Activated CD8-positive, alpha-beta T cell treated with anti-CD3 and anti-CD28 coated beads, Interleukin-2, amount 10 ng/mL, durations not matched to agents 7 days and 5 days (primary cell): ENCODE measurements around the gene TMPRSS15. TPM values are rescaled to one million over a fixed set of nuclear protein-coding genes. Genes with fewer than 3 reads are reported as not detected.

ENCODE experiments used
- ATAC-seq: fragments of 150-1000 bp; cut with Tn5 transposase; one replicate; pipeline ENCODE4 v1.10.0; 2021; ENCODE audit warnings: moderate library complexity
- CTCF ChIA-PET: fragments of 350-600 bp; sonication (Branson Sonifier 250); formaldehyde crosslinking; loops from one replicate; lab custom pipeline; 2021; ENCODE audit warnings: antibody characterized with exemption; lab: Charles Lee
- POLR2A ChIA-PET: fragments of 350-600 bp; sonication (Branson Sonifier 250); formaldehyde crosslinking; loops from one replicate; lab custom pipeline; 2021; ENCODE audit warnings: antibody characterized with exemption; lab: Charles Lee
- DNase-seq: peaks from one replicate; pipeline ENCODE4 v3.0.0-alpha.2; 2020
- H3K27ac Mint-ChIP-seq: one replicate; pipeline ENCODE4 v1.8.0; 2021; ENCODE audit warnings: mild to moderate bottlenecking, mixed read lengths
- H3K27me3 Mint-ChIP-seq: one replicate; pipeline ENCODE4 v1.8.0; 2021; ENCODE audit warnings: low read depth, mixed read lengths
- H3K36me3 Mint-ChIP-seq: one replicate; pipeline ENCODE4 v1.8.0; 2021; ENCODE audit warnings: low read depth, mixed read lengths
- H3K4me1 Mint-ChIP-seq: one replicate; pipeline ENCODE4 v1.8.0; 2021; ENCODE audit warnings: low read depth, mixed read lengths
- H3K4me3 Mint-ChIP-seq: one replicate; pipeline ENCODE4 v1.8.0; 2021; ENCODE audit warnings: mild to moderate bottlenecking, mixed read lengths
- H3K9me3 Mint-ChIP-seq: one replicate; pipeline ENCODE4 v1.8.0; 2022; ENCODE audit warnings: mixed read lengths; ENCODE audit not compliant: insufficient read depth
- total RNA-seq, 2 experiments: library from RNA; stranded (reverse); gene quantifications; one replicate each; pipeline ENCODE4 v1.2.3, GENCODE V29; 2021

TMPRSS15 gene
- not detected for total RNA-seq

DNA sequence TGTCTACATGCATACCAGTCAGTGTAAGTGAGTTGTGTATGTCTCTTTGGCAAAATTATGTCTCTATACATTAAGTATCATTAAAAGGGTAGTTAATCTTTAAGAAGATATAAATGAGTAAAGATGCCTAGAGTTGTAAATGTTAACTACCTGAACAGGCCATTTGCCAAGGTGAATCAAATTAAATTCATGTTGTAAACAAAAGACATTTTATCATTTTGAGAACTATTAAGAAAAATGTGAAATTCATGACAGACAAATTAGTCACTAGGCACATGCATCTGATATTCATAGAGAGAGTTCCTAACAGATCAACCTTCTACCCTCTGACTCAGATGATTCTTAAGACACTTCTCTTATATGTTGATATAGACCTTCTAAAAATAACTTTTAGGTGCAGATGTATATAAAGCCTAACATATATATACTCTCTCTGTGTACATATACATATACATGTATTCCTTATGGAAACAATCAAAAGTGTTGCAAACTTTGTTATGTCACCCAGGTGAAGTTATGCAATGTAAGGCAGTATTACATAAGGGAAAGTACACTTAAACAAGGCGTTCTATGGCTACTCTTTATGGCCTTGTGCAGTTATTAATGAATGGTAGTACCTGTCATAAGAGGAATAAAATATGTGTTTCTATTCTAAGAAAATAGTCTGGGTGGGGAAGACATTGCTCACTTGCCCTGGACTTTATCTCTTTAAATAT, at the start of gene TMPRSS15:
Gene TMPRSS15 (minus strand): TSS at position 51 of the 716 bp plus-strand sequence. CDS start 163 bp downstream, outside the sequence.
- Mint-ChIP-seq H3K4me1 (no peaks in the 10 kb centered on the region), H3K27me3 (no peaks in the 10 kb centered on the region), H3K36me3 (no peaks in the 10 kb centered on the region), H3K4me3 (no peak within 1 kb of the TSS), H3K27ac (no peak within 1 kb of the TSS), H3K9me3 (no peaks in the 10 kb centered on the region)
- ChIA-PET CTCF (no interaction called here), POLR2A (no interaction called here)
- ATAC-seq (no peak), DNase-seq (no peak)

DNA sequence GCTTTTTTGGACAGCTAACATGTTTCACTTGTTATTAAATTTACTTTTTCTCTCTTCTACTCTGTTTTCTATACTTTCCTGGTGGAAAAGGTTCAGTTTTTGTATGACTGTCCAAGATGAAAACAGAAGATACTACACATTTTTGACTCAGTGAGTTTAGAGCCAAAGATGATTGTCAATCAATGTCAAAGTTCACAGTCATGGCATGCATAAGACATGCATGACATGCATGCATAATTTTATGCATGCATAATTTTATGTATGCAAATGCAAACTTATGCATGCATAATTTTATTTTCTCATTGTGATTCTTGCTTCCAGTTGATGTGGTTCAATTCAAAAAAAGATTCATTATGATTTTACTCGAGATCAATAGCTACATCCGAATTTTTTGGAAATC, 48.1 kb upstream of the TMPRSS15 start:
- H3K9me3 Mint-ChIP-seq = no peaks in the 10 kb centered on the region
- H3K27ac Mint-ChIP-seq = no peak overlapping the region
- no peak for DNase-seq

DNA sequence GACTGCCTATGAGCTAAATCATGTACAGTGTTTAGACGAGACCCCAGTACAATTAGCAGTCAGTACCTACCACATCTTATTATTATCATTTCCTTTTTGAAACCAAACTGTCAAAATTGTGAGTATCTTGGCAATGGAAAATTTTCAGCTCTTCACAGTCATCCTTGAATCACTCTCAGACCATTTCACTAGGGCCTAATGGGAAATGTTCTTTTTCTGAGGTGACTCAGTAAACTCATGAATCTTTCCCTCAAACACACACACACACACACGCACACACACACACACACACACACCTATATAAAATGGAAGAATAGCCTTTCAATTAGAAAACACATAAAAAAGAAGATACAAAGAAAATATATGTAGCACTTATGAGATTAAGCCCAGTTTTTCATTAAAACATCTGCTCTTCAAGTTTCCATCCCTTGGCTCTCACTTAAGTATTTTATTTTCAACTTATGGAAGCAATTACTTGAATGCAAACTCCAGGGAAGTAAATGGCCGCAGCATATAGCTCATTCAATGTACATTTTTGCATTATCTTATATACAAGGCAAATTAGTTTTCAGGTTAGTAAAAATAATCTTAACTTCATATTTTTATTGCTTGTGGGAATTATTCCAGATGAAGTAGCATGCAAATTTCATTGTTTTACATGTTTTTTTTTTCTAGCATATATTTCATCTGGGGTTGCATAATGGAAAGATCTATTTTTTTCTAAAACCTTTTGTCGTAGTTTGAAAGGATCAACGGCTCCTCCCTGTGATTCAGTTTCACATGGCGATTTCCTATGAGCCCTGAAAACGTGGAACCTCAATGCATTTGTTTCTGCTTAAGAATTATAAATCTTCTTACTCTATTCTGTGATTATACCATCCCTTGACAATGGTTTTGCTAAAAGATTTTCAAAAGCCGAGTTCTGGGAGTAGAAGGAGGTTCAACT, 46.3 kb upstream of the TMPRSS15 start:
- Mint-ChIP-seq H3K27ac (no peak overlapping the region), H3K4me3 (no peak overlapping the region)

More for the DNA sequence above, 48.1 kb upstream of the TMPRSS15 start:
- Mint-ChIP-seq H3K36me3 (no peaks in the 10 kb centered on the region), H3K27me3 (no peaks in the 10 kb centered on the region), H3K4me3 (no peak overlapping the region), H3K4me1 (no peaks in the 10 kb centered on the region)
- no peak for ATAC-seq
- CTCF ChIA-PET = no interaction called here
- POLR2A ChIA-PET = no interaction called here

DNA sequence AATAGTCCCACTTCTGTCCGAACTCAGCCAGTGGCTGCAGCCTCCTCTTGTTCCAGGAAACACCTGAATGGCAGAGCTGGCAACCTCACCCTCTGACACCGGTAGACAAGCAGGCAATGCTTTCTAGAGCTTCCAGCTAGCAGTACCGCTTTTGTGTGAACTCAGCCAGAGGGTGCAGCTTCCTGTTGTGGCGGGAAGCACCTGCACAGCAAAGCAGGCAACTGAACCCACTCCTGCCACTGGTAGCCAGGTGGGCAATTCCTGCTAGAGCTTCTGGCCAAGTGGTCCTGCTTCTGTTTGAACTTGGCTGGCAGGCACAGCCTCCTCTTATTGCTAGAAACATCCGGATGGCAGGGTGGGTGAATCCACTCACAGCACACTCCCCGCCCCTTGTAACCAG, 40.1 kb upstream of the TMPRSS15 start:
- DNase-seq = no peak

More for the DNA sequence above, 46.3 kb upstream of the TMPRSS15 start:
- no peaks in the 10 kb centered on the region for H3K4me1 Mint-ChIP-seq
- no peaks in the 10 kb centered on the region for H3K27me3 Mint-ChIP-seq
- POLR2A ChIA-PET = no interaction called here
- DNase-seq = no peak
- no peak for ATAC-seq
- H3K36me3 Mint-ChIP-seq = no peaks in the 10 kb centered on the region
- CTCF ChIA-PET = no interaction called here
- peaks cover 4% of the 10 kb centered on the region for H3K9me3 Mint-ChIP-seq

DNA sequence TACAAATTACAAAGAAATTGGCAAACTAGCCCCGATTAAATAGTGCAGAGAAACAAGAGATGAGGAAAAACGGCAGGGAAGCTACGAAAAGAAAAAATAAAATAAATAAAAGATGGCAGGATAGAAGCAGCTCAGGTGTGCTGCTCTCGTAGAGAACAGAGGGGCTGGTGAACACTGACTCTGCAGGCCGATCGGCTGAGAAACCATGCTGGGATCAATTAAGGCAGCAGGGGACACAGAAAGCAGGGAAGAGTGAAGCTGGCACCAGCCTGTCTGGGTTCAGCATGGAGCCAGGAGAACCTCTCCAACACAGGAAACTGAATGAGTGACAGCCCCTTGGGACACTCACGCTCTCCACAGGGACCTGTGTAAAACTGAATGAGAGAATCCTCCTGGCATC, 39.5 kb upstream of the TMPRSS15 start:
- POLR2A ChIA-PET = no interaction called here
- Mint-ChIP-seq H3K4me3 (no peak overlapping the region), H3K27me3 (no peaks in the 10 kb centered on the region), H3K36me3 (no peaks in the 10 kb centered on the region), H3K4me1 (no peaks in the 10 kb centered on the region), H3K27ac (no peak overlapping the region), H3K9me3 (peaks cover 6% of the 10 kb centered on the region)
- no peak for DNase-seq
- CTCF ChIA-PET = no interaction called here
- ATAC-seq = no peak

More for the DNA sequence above, 40.1 kb upstream of the TMPRSS15 start:
- ATAC-seq = no peak
- Mint-ChIP-seq H3K36me3 (no peaks in the 10 kb centered on the region), H3K27me3 (no peaks in the 10 kb centered on the region), H3K9me3 (peaks cover 6% of the 10 kb centered on the region), H3K4me3 (no peak overlapping the region), H3K4me1 (no peaks in the 10 kb centered on the region), H3K27ac (no peak overlapping the region)
- POLR2A ChIA-PET = no interaction called here
- CTCF ChIA-PET = no interaction called here

DNA sequence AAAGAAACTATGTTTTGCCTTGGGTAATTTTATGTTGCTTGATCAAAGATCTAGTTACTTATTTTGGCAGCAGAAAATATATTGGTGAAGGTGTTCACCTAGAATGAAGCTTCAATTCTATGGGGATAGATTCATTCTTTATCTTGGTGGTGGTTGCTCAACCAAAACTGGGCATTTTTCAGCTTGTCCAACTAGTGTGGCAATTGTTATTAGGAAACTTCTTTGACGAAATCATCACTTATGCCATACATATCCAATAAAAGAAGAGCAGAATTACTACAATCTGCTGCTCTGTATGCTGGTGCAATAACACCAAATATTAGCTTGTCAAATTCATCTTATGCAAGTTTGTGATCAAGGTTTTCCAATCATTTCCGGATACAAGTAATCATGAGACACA, 26.8 kb upstream of the TMPRSS15 start:
- ATAC-seq = no peak
- ChIA-PET POLR2A (no interaction called here), CTCF (no interaction called here)
- no peaks in the 10 kb centered on the region for H3K9me3 Mint-ChIP-seq
- no peaks in the 10 kb centered on the region for H3K27me3 Mint-ChIP-seq
- no peaks in the 10 kb centered on the region for H3K36me3 Mint-ChIP-seq
- H3K4me3 Mint-ChIP-seq = no peak overlapping the region
- no peak overlapping the region for H3K27ac Mint-ChIP-seq
- no peaks in the 10 kb centered on the region for H3K4me1 Mint-ChIP-seq
- DNase-seq = no peak

DNA sequence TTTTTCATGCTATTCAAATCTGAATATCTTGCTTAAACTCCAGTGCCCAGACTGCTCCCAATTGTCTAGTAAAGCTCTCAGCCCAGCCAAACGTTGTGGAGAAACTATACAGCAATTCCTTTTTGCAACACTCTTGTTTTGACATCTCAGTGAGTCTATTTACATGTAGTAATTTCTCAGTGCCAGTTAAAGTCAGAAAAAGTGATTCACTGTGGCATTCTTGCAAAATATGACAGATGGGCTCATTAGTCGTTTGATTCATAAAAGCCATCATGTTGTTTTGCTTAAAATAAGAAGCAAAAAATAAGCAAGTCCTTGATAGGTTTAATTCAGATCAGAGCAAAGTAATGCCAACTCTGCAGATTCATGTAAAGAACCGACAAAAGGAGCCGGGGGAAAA, 20.7 kb upstream of the TMPRSS15 start:
- DNase-seq = no peak
- no peaks in the 10 kb centered on the region for H3K27me3 Mint-ChIP-seq
- no peaks in the 10 kb centered on the region for H3K36me3 Mint-ChIP-seq
- no peak overlapping the region for H3K4me3 Mint-ChIP-seq
- ATAC-seq = no peak
- CTCF ChIA-PET = no interaction called here
- POLR2A ChIA-PET = no interaction called here
- no peaks in the 10 kb centered on the region for H3K9me3 Mint-ChIP-seq
- no peaks in the 10 kb centered on the region for H3K4me1 Mint-ChIP-seq
- no peak overlapping the region for H3K27ac Mint-ChIP-seq

DNA sequence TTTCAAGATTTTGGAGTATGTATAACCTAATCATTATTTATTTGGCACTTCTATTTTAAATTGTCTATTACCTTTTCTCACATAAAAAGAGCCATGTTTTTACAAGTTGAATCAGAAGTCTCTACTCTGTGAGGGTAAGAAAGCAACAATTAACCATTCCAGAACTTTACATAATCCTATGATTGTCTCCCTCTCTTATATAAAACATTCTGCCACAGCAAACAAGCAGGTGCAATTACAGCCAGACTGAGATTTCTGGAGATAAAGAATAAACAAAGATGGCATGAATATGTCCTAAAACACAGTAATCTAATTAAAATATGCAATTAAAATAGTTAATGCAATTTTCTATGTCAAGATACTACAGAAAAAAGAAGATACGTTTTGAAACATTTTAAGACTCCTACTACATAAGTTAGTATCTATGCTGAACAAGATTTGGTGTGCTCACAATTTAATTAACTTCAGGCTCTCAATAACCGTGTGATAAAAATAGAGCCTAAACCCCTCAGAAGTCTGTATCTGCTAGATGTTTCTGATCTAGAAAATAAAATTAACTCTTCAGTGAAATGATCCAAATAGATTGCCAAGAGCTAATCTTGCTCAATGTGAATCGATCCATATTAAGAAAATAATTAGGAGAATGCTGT, 13.7 kb upstream of the TMPRSS15 start:
- ATAC-seq = no peak
- DNase-seq = no peak
- Mint-ChIP-seq H3K27me3 (no peaks in the 10 kb centered on the region), H3K9me3 (peaks cover 5% of the 10 kb centered on the region), H3K4me3 (no peak overlapping the region), H3K27ac (no peak overlapping the region), H3K36me3 (no peaks in the 10 kb centered on the region), H3K4me1 (no peaks in the 10 kb centered on the region)
- CTCF ChIA-PET = no interaction called here
- POLR2A ChIA-PET = no interaction called here

DNA sequence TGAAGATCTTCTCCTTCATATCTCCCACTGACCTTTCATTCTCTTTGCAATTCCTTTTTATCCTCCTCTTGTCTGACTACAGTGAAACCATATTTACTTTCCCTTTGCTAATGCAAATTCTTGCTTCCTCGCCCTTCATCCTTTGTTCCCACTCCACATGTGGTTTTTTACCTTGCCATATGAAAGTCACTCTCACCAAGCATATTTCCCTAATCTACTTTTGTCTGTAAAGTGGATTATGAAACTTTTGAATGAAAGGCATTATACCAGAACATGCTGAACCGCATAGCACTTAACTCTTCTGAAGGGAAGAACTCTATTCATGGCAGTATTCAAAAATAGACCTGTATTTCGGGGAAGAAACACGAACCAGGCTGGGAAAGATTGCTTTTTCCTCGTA, 8.0 kb upstream of the TMPRSS15 start:
- Mint-ChIP-seq H3K4me3 (no peak overlapping the region), H3K36me3 (no peaks in the 10 kb centered on the region), H3K9me3 (peaks cover 5% of the 10 kb centered on the region), H3K27me3 (no peaks in the 10 kb centered on the region), H3K4me1 (no peaks in the 10 kb centered on the region), H3K27ac (no peak overlapping the region)
- no peak for DNase-seq
- no peak for ATAC-seq
- POLR2A ChIA-PET = no interaction called here
- CTCF ChIA-PET = no interaction called here

DNA sequence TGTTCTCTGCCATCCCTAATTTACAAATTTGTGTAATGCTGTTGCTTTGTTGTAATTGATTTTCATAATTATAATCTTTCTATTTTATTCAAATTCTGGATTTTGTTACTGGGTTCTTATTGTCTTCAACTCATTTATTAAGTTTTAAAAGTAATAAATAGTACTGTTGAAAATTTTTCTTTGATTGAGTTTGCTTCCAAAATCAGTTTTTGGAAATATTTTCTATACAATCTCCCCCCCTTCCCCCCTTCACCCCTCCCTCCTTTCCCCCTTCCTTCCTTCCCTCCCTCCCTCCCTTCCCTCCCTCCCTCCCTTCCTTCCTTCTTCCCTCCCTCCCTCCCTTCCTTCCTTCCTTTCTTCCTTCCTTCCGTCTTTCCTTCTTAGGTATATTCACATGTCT, 6.0 kb upstream of the TMPRSS15 start:
- Mint-ChIP-seq H3K36me3 (no peaks in the 10 kb centered on the region), H3K27me3 (no peaks in the 10 kb centered on the region), H3K4me3 (no peak overlapping the region), H3K27ac (no peak overlapping the region), H3K9me3 (no peaks in the 10 kb centered on the region), H3K4me1 (no peaks in the 10 kb centered on the region)
- ChIA-PET POLR2A (no interaction called here), CTCF (no interaction called here)
- ATAC-seq (no peak), DNase-seq (no peak)

DNA sequence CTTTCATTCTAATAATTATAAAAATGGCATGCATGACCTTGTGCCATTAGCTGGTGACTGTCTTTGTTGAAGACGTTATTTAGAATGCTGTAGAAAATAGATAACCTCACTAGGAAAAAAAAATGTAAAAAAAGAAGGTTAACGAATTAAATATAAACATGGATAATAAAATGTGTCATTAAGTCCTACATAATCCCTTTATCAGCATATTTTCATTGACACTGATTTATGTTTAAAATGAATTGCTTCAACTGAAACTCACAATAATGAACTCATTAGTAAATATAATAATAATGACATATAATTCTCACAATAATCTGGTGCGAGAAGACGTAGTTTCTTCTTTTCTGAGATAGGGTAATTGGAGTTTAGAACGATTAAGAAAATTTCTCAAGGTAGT, 4.7 kb downstream of the TMPRSS15 start:
- H3K4me1 Mint-ChIP-seq = no peaks in the 10 kb centered on the region
- DNase-seq = no peak
- ATAC-seq = no peak
- no peaks in the 10 kb centered on the region for H3K27me3 Mint-ChIP-seq
- no peaks in the 10 kb centered on the region for H3K9me3 Mint-ChIP-seq
- H3K36me3 Mint-ChIP-seq = no peaks in the 10 kb centered on the region
- ChIA-PET CTCF (no interaction called here), POLR2A (no interaction called here)
- no peak overlapping the region for H3K4me3 Mint-ChIP-seq
- H3K27ac Mint-ChIP-seq = no peak overlapping the region

DNA sequence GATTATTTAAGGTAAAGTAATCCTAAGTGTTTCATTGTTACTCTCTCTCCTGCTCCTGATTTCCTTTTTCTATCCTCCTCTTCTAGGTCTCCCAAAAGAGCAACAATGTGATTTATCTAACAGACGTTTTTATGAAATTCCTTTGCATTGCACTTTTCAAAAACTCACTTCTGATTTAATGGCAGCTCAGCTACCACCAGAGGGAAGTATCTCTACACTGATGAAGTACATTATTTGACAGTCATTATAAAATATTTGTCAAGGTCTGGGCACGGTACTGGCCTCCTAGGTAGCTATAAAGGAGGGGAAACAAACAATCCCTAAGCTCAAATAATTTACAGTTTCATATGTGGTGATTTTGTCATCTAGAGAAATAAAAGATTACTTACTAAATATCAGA, 15.6 kb downstream of the TMPRSS15 start:
- H3K4me3 Mint-ChIP-seq = no peak overlapping the region
- DNase-seq (no peak), ATAC-seq (no peak)
- no peak overlapping the region for H3K27ac Mint-ChIP-seq
- no peaks in the 10 kb centered on the region for H3K27me3 Mint-ChIP-seq
- H3K36me3 Mint-ChIP-seq = no peaks in the 10 kb centered on the region
- ChIA-PET POLR2A (no interaction called here), CTCF (no interaction called here)
- peaks cover 4% of the 10 kb centered on the region for H3K9me3 Mint-ChIP-seq
- H3K4me1 Mint-ChIP-seq = no peaks in the 10 kb centered on the region
